HepG2 (cell line): ENCODE data around the gene TEDC2. TPM values are rescaled to one million over a fixed set of nuclear protein-coding genes. Genes with fewer than 3 reads are reported as not detected.
A peak's percentile ranks its signal among the peaks of the same experiment; 100 is the strongest.

ENCODE experiments used
- AFF4 ChIP-seq: sonication (generic); formaldehyde crosslinking; IDR thresholded peaks from 2 replicates; pipeline ENCODE4 v1.4.0; 2020; ENCODE audit warnings: missing genetic modification reagents
- BCL3 ChIP-seq: sonication (generic); formaldehyde crosslinking; IDR thresholded peaks from 2 replicates; pipeline ENCODE4 v1.5.1; 2020; ENCODE audit warnings: mild to moderate bottlenecking, missing genetic modification reagents, moderate library complexity
- FOXK1 ChIP-seq: sonication (generic); formaldehyde crosslinking; IDR thresholded peaks from 2 replicates; pipeline ENCODE4 v1.4.0; 2020; ENCODE audit warnings: low read depth, missing genetic modification reagents, borderline replicate concordance
- GLI4 ChIP-seq: sonication (generic); formaldehyde crosslinking; IDR thresholded peaks from 2 replicates; pipeline ENCODE4 v1.5.1; 2020; ENCODE audit warnings: missing genetic modification reagents, mild to moderate bottlenecking, moderate library complexity, borderline replicate concordance
- KMT2B ChIP-seq: IDR thresholded peaks from 2 replicates; pipeline ENCODE4 v1.6.1; 2016; ENCODE audit warnings: missing genetic modification reagents, missing compliant biosample characterization
- MTA3 ChIP-seq: sonication (generic); formaldehyde crosslinking; IDR thresholded peaks from 2 replicates; pipeline ENCODE4 v1.4.0; 2020; ENCODE audit warnings: missing genetic modification reagents
- PTBP1 ChIP-seq: fragments of 200-400 bp; formaldehyde crosslinking; IDR thresholded peaks from 2 replicates; pipeline ENCODE4 v1.6.1; 2018; ENCODE audit warnings: low read length, low read depth; ENCODE audit not compliant: poor library complexity, severe bottlenecking
- SMAD9 ChIP-seq: sonication (generic); formaldehyde crosslinking; IDR thresholded peaks from 2 replicates; pipeline ENCODE4 v1.5.1; 2020; ENCODE audit warnings: mild to moderate bottlenecking, missing genetic modification reagents
- SMARCE1 ChIP-seq: fragments of 450-650 bp; IDR thresholded peaks from 2 replicates; pipeline ENCODE4 v1.6.1; 2017; ENCODE audit warnings: borderline replicate concordance
- SNAPC4 ChIP-seq: sonication (generic); formaldehyde crosslinking; IDR thresholded peaks from 2 replicates; pipeline ENCODE4 v1.4.0; 2020; ENCODE audit warnings: mild to moderate bottlenecking, missing genetic modification reagents
- U2AF1 ChIP-seq: fragments of 200-400 bp; formaldehyde crosslinking; optimal IDR thresholded peaks from 2 replicates; pipeline ENCODE3; 2017; ENCODE audit warnings: mild to moderate bottlenecking, low read depth, low read length
- ZBTB42 ChIP-seq: sonication (generic); formaldehyde crosslinking; IDR thresholded peaks from 2 replicates; pipeline ENCODE4 v1.5.0; 2020; ENCODE audit warnings: mild to moderate bottlenecking, missing genetic modification reagents
- ZBTB8A ChIP-seq: sonication (generic); formaldehyde crosslinking; IDR thresholded peaks from 2 replicates; pipeline ENCODE4 v1.4.0; 2020; ENCODE audit warnings: mild to moderate bottlenecking, low read depth, missing genetic modification reagents, borderline replicate concordance
- ZNF329 ChIP-seq: sonication (generic); formaldehyde crosslinking; IDR thresholded peaks from 2 replicates; pipeline ENCODE4 v1.9.0; 2021; ENCODE audit warnings: low read depth, mild to moderate bottlenecking, missing genetic modification reagents
- ZNF484 ChIP-seq: sonication (generic); formaldehyde crosslinking; IDR thresholded peaks from 2 replicates; pipeline ENCODE4 v1.5.1; 2020; ENCODE audit warnings: mild to moderate bottlenecking, low read depth, missing genetic modification reagents, borderline replicate concordance
- ZNF740 ChIP-seq: sonication (generic); formaldehyde crosslinking; IDR thresholded peaks from 2 replicates; pipeline ENCODE4 v1.4.0; 2020; ENCODE audit warnings: missing genetic modification reagents
- polyA plus RNA-seq, 8 experiments: library from polyadenylated mRNA; depleted of rRNA in 3 of 8; stranded (reverse) in 7 of 8; unstranded in 1 of 8; fragments of >200 nt; fragmentation: Illumina TruSeq in 4 of 8; extraction: Trizol in 4 of 8; gene quantifications; 2 replicates each; pipeline versions ENCODE4 v1.2.1 to v1.2.3, GENCODE V29; 2011 to 2016; ENCODE audit warnings: low read depth in 4 of 8, missing spikeins in 1 of 8, mixed read lengths in 1 of 8; ENCODE audit not compliant: insufficient read depth in 1 of 8
- total RNA-seq, 5 experiments: library from RNA; depleted of rRNA; stranded (reverse); fragments of >200 nt; fragmentation: Illumina TruSeq; extraction: Trizol; gene quantifications; 2 replicates each; pipeline ENCODE4 v1.2.3, GENCODE V29; 2016; ENCODE audit warnings: low read depth in 1 of 5

TEDC2 gene
- total and polyA plus RNA-seq, 2 of the 13 experiments (the other 11 are each of a cell fraction or from before 2014, with no cell fraction given), result 6.2 to 24.4 TPM

DNA sequence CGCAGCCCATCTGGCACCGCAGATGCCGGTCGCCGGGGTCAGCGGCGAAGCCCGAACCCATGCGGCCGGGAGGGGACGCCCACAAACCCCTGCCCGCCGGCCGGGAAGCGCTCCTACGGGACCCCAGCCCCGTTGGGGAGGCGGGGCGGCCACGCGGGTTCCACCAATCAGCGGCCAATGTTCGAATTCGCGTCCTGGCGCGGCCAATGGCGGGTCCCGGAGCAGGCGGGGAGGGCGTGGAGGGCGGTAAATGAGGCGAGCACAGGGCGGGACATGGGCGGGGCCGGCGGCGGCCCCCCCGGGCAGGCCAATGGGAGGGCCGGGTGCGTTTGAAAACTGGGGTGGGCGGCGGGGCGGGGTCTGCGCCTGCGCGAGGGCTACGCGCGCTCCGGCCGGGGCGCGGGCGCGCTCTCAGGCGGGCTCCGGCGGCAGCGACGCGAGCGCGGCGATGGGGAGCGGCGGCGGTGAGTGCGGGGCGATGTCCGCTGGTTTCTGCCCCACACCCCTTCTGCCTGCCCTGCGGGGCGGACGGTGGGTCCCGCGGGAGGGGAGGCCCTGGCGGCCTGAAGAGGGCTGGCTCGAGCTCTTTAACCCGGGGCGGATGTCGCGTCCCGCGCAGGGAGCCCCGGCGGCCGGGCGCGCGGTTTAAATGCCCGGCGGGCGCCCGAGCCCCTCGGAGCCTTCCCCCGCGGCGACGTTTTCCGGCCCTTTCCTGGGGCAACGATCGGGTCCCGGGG is 30.7 kb upstream of the TEDC2 start, which contains the start of gene CCNF (continued):
- no peak for TF ChIP-seq AFF4
- TF ChIP-seq FOXK1, result no peak
- TF ChIP-seq PTBP1, result no peak
- TF ChIP-seq SMARCE1, result no peak
- TF ChIP-seq ZNF484 (CRISPR knock-in tag), result no peak
- no peak for TF ChIP-seq MTA3 (CRISPR knock-in tag)
- TF ChIP-seq U2AF1, result no peak
- no peak for TF ChIP-seq ZBTB8A (CRISPR knock-in tag)
- TF ChIP-seq ZNF740, result no peak
- TF ChIP-seq SMAD9, result no peak
- no peak for TF ChIP-seq ZBTB42 (CRISPR knock-in tag)
- TF ChIP-seq BCL3, result peak; percentile 16; the same call in 1 of the 2 replicates
- no peak for TF ChIP-seq SNAPC4 (CRISPR knock-in tag)
- no peak for TF ChIP-seq GLI4
- 0 out of 2 replicates have a peak, but pooled peaks have one; percentile 4 for TF ChIP-seq ZNF329 (CRISPR knock-in tag)
- no peak for TF ChIP-seq KMT2B (CRISPR knock-in tag)
